ENCODE data around the gene WNK4. TPM values are rescaled to one million over a fixed set of nuclear protein-coding genes. Genes with fewer than 3 reads are reported as not detected.

The WNK4 gene
- total RNA-seq, 2 experiments from 2014 or later, result 0.47 to 0.77 TPM

- no peaks in the 10 kb centered on the region for H3K4me1 Mint-ChIP-seq
- peaks cover 24% of the 10 kb centered on the region for H3K36me3 Mint-ChIP-seq (ENCODE audit: low read depth)
- H3K27ac Mint-ChIP-seq, result no peak overlapping the region
- ChIA-PET POLR2A (no interaction called here), CTCF (interaction anchor here (0.6 to 1.8 kb wide), 3 partner anchors 13 to 535 kb away, joined by 3 to 5 read pairs (median 4); partner anchors contain the start of gene BECN1)
- DNase-seq, result no peak
- no peaks in the 10 kb centered on the region for H3K27me3 Mint-ChIP-seq
- no peak overlapping the region for H3K4me3 Mint-ChIP-seq
- H3K9me3 Mint-ChIP-seq, result no peaks in the 10 kb centered on the region
These were observed 28.8 kb downstream of the WNK4 start for GRCh38 chr17:42809250-42809649.

GRCh38 chr17:42814633-42815399 lies 34.4 kb downstream of the WNK4 start:
- ChIA-PET CTCF (interaction anchor here (1.3 to 2.9 kb wide), 2 partner anchors 10 to 42 kb away, joined by 3 to 18 read pairs; partner anchors contain the start of genes BECN1 and VPS25), POLR2A (no interaction called here)
- H3K27ac Mint-ChIP-seq, result peak overlapping the region; percentile 16
- peaks cover 68% of the 10 kb centered on the region for H3K36me3 Mint-ChIP-seq (ENCODE audit: low read depth)
- H3K4me3 Mint-ChIP-seq, result no peak overlapping the region
- DNase-seq, result no peak
- H3K4me1 Mint-ChIP-seq, result no peaks in the 10 kb centered on the region
- no peaks in the 10 kb centered on the region for H3K9me3 Mint-ChIP-seq
- H3K27me3 Mint-ChIP-seq, result no peaks in the 10 kb centered on the region

- H3K4me1 Mint-ChIP-seq, result peaks cover 21% of the 10 kb centered on the region
- H3K27me3 Mint-ChIP-seq, result no peaks in the 10 kb centered on the region
- POLR2A ChIA-PET, result no interaction called here
- no peak overlapping the region for H3K4me3 Mint-ChIP-seq
- peaks cover 73% of the 10 kb centered on the region for H3K36me3 Mint-ChIP-seq (ENCODE audit: low read depth)
- H3K27ac Mint-ChIP-seq, result no peak overlapping the region
- CTCF ChIA-PET, result interaction anchor here (1.0 to 5.8 kb wide), 4 partner anchors 12 to 30 kb away, joined by 3 to 23 read pairs (median 4); partner anchors contain the start of gene PSME3
- DNase-seq, result no peak
- no peaks in the 10 kb centered on the region for H3K9me3 Mint-ChIP-seq
These were observed 37.5 kb downstream of the WNK4 start for GRCh38 chr17:42817866-42818265.

- Mint-ChIP-seq H3K4me1 (peaks cover 24% of the 10 kb centered on the region), H3K9me3 (no peaks in the 10 kb centered on the region), H3K27ac (no peak overlapping the region), H3K36me3 (ENCODE audit: low read depth) (peaks cover 73% of the 10 kb centered on the region), H3K4me3 (no peak overlapping the region), H3K27me3 (no peaks in the 10 kb centered on the region)
- DNase-seq, result no peak
- POLR2A ChIA-PET, result interaction anchor here (0.6 kb wide), 1 partner anchor 32 kb away, joined by 3 read pairs; no protein-coding TSS in a partner anchor
- CTCF ChIA-PET, result interaction anchor here (1.0 to 5.8 kb wide), 4 partner anchors 12 to 31 kb away, joined by 3 to 23 read pairs (median 4); partner anchors contain the start of gene PSME3
These were observed 38.0 kb downstream of the WNK4 start for GRCh38 chr17:42818379-42818778.

GRCh38 chr17:42819939-42820535 lies 39.6 kb downstream of the WNK4 start:
- Mint-ChIP-seq H3K27ac (no peak overlapping the region), H3K36me3 (ENCODE audit: low read depth) (peaks cover 59% of the 10 kb centered on the region), H3K27me3 (no peaks in the 10 kb centered on the region), H3K4me3 (no peak overlapping the region), H3K9me3 (no peaks in the 10 kb centered on the region), H3K4me1 (peaks cover 36% of the 10 kb centered on the region)
- POLR2A ChIA-PET, result interaction anchor here (0.5 kb wide), 1 partner anchor 12 kb away, joined by 3 read pairs; no protein-coding TSS in a partner anchor
- DNase-seq, result peak; percentile 73
- CTCF ChIA-PET, result interaction anchor here (0.8 to 5.8 kb wide), 6 partner anchors 8 to 79 kb away, joined by 3 to 23 read pairs (median 4); partner anchors contain the start of gene PSME3

- no peaks in the 10 kb centered on the region for H3K9me3 Mint-ChIP-seq
- H3K27ac Mint-ChIP-seq, result no peak overlapping the region
- H3K27me3 Mint-ChIP-seq, result no peaks in the 10 kb centered on the region
- POLR2A ChIA-PET, result no interaction called here
- CTCF ChIA-PET, result interaction anchor here (1.6 to 5.8 kb wide), 2 partner anchors 11 to 16 kb away, joined by 5 to 23 read pairs; partner anchors contain the start of gene PSME3
- H3K36me3 Mint-ChIP-seq (ENCODE audit: low read depth), result peaks cover 50% of the 10 kb centered on the region
- no peak for DNase-seq
- peaks cover 38% of the 10 kb centered on the region for H3K4me1 Mint-ChIP-seq
- H3K4me3 Mint-ChIP-seq, result no peak overlapping the region
These were observed 40.8 kb downstream of the WNK4 start for GRCh38 chr17:42821176-42821575.

- Mint-ChIP-seq H3K4me3 (no peak overlapping the region), H3K36me3 (ENCODE audit: low read depth) (peaks cover 3% of the 10 kb centered on the region), H3K4me1 (peaks cover 27% of the 10 kb centered on the region), H3K27me3 (peaks cover 6% of the 10 kb centered on the region), H3K9me3 (no peaks in the 10 kb centered on the region), H3K27ac (no peak overlapping the region)
- no peak for DNase-seq
- CTCF ChIA-PET, result no interaction called here
- POLR2A ChIA-PET, result no interaction called here
These were observed 47.1 kb downstream of the WNK4 start for GRCh38 chr17:42827472-42827871.

- CTCF ChIA-PET, result interaction anchor here (1.7 to 5.0 kb wide), 2 partner anchors 12 kb away, joined by 5 to 23 read pairs; no protein-coding TSS in a partner anchor
- DNase-seq, result no peak
- POLR2A ChIA-PET, result interaction anchor here (0.6 to 0.7 kb wide), 2 partner anchors 60 to 223 kb away, joined by 3 read pairs; no protein-coding TSS in a partner anchor
- peaks cover 19% of the 10 kb centered on the region for H3K36me3 Mint-ChIP-seq (ENCODE audit: low read depth)
- peaks cover 24% of the 10 kb centered on the region for H3K4me1 Mint-ChIP-seq
- H3K9me3 Mint-ChIP-seq, result no peaks in the 10 kb centered on the region
- H3K27me3 Mint-ChIP-seq, result peaks cover 6% of the 10 kb centered on the region
- H3K27ac Mint-ChIP-seq, result no peak overlapping the region
- no peak overlapping the region for H3K4me3 Mint-ChIP-seq
These were observed 50.6 kb downstream of the WNK4 start for GRCh38 chr17:42830971-42831370.

GRCh38 chr17:42832213-42832933 lies 52.0 kb downstream of the WNK4 start:
- no peak for DNase-seq
- ChIA-PET CTCF (interaction anchor here (1.7 to 5.0 kb wide), 2 partner anchors 11 to 14 kb away, joined by 5 to 23 read pairs; no protein-coding TSS in a partner anchor), POLR2A (no interaction called here)
- Mint-ChIP-seq H3K4me1 (peaks cover 24% of the 10 kb centered on the region), H3K9me3 (no peaks in the 10 kb centered on the region), H3K36me3 (ENCODE audit: low read depth) (peaks cover 23% of the 10 kb centered on the region), H3K27me3 (peaks cover 6% of the 10 kb centered on the region), H3K27ac (peak overlapping the region; percentile 99), H3K4me3 (peak overlapping the region; percentile 94)

GRCh38 chr17:42832934-42833766 lies 52.7 kb downstream of the WNK4 start, which contains the start of gene PSME3:
PSME3 (plus strand) TSS chr17:42833397; CDS start chr17:42833632, 235 bp downstream.
- CTCF ChIA-PET, result interaction anchor here (0.6 to 5.0 kb wide), 4 partner anchors 9 to 120 kb away, joined by 3 to 29 read pairs (median 13); partner anchors contain the start of gene BECN1
- H3K27me3 Mint-ChIP-seq, result peaks cover 2% of the 10 kb centered on the region
- no peaks in the 10 kb centered on the region for H3K9me3 Mint-ChIP-seq
- DNase-seq, result peak; percentile 92
- H3K36me3 Mint-ChIP-seq (ENCODE audit: low read depth), result peaks cover 29% of the 10 kb centered on the region
- H3K4me3 Mint-ChIP-seq, result peak within 1 kb of the TSS; percentile 94
- peaks cover 24% of the 10 kb centered on the region for H3K4me1 Mint-ChIP-seq
- POLR2A ChIA-PET, result interaction anchor here (1.1 kb wide), 1 partner anchor 11 kb away, joined by 3 read pairs; the partner anchor contains the start of gene AOC2
- H3K27ac Mint-ChIP-seq, result peak within 1 kb of the TSS; percentile 99

- ChIA-PET CTCF (interaction anchor here (0.5 to 5.0 kb wide), 5 partner anchors 9 to 144 kb away, joined by 3 to 29 read pairs (median 3); partner anchors contain the start of gene BECN1), POLR2A (interaction anchor here (1.1 kb wide), 1 partner anchor 11 kb away, joined by 3 read pairs; the partner anchor contains the start of gene AOC2)
- H3K9me3 Mint-ChIP-seq, result no peaks in the 10 kb centered on the region
- peak overlapping the region; percentile 94 for H3K4me3 Mint-ChIP-seq
- H3K36me3 Mint-ChIP-seq (ENCODE audit: low read depth), result peaks cover 35% of the 10 kb centered on the region
- DNase-seq, result peak; percentile 10
- peak overlapping the region; percentile 99 for H3K27ac Mint-ChIP-seq
- no peaks in the 10 kb centered on the region for H3K27me3 Mint-ChIP-seq
- peaks cover 24% of the 10 kb centered on the region for H3K4me1 Mint-ChIP-seq
These were observed 53.5 kb downstream of the WNK4 start for GRCh38 chr17:42833767-42834422.
